Measurements from ENCODE around the gene HSF5. TPM values are rescaled to one million over a fixed set of nuclear protein-coding genes. Genes with fewer than 3 reads are reported as not detected.
"Not testable (repeated sequence)": the region's sequence is repeated elsewhere in the genome, so short reads cannot be mapped to it uniquely, and the experiment has no call there.

The HSF5 gene
- total RNA-seq, 1 donor from 2014 or later, result 5.5 TPM

DNA sequence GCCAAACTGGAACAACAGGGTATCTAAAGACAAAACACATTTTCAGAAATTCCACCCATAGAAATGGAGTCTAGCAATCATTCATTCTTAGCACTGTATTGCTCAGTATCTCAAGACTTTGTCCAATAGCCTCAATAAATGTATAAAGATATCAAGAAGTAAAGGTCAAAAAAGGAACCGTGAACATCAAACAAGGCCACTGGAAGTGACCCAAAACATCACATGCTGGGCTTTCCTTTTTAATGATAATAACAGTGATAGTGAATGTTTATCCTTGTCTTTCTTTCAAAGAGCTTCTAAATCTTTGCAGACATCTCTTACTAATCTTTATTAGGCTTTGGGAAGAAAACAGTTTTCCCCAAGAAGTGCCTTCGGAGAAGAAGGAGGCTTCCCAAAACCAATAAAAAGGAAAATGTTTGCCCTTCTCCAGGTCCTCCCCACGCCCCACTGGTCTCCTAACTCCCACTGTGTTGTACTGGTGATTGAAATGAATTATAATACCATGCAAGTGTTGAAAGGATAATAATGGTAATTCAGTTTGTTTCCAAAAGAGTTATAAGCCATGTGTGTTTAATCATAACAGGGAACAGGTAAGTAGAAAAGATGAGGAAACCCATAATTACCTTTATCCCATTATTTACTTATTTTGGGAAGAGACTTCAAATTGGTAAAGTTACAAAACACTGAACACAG lies 89.5 kb downstream of the HSF5 start:
- no peaks in the 10 kb centered on the region for H3K27me3 Mint-ChIP-seq
- CTCF ChIA-PET, result no interaction called here
- no peaks in the 10 kb centered on the region for H3K9me3 Mint-ChIP-seq
- H3K4me1 Mint-ChIP-seq, result no peaks in the 10 kb centered on the region
- TF ChIP-seq CTCF (IDR thresholded peaks at IDR 0.05), result no peak
- H3K27ac Mint-ChIP-seq, result no peak overlapping the region
- intact Hi-C loops (cut with micrococcal nuclease), result no loop called here
- ATAC-seq (ENCODE audit: low read depth), result no peak
- H3K36me3 Mint-ChIP-seq (ENCODE audit: low read depth), result no peaks in the 10 kb centered on the region
- no peak overlapping the region for H3K4me3 Mint-ChIP-seq
- DNase-seq, result no peak
- POLR2A ChIA-PET, result no interaction called here

DNA sequence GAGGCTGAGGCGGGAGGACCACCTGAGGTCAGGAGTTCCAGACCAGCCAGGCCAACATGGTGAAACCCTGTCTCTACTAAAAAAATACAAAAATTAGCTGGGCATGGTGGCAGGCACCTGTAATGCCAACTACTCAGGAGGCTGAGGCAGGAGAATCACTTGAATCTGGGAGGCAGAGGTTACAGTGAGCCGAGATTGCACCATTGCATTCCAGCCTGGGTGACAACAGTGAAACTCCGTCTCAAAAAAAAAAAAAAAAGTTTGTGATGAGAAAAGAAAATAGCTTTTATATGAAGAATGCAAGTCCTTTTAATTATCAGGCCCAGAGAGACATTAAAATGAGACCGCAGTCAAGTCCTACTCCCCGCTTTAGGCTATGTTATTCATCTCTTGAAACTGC lies 90.8 kb downstream of the HSF5 start:
- H3K36me3 Mint-ChIP-seq (ENCODE audit: low read depth); H3K27ac Mint-ChIP-seq; H3K4me1 Mint-ChIP-seq; DNase-seq; ATAC-seq (ENCODE audit: low read depth); H3K4me3 Mint-ChIP-seq; intact Hi-C loops (cut with micrococcal nuclease); H3K27me3 Mint-ChIP-seq; H3K9me3 Mint-ChIP-seq; CTCF ChIA-PET: not testable (repeated sequence)
- POLR2A ChIA-PET, result interaction anchor here (0.6 kb wide), 1 partner anchor 55 kb away, joined by 3 read pairs; no protein-coding TSS in a partner anchor

- TF ChIP-seq CTCF (IDR thresholded peaks at IDR 0.05), result no peak
- H3K27ac Mint-ChIP-seq, result no peak overlapping the region
- no peak for ATAC-seq (ENCODE audit: low read depth)
- no peak for DNase-seq
- no peaks in the 10 kb centered on the region for H3K36me3 Mint-ChIP-seq (ENCODE audit: low read depth)
- no peaks in the 10 kb centered on the region for H3K4me1 Mint-ChIP-seq
- H3K27me3 Mint-ChIP-seq, result no peaks in the 10 kb centered on the region
- H3K4me3 Mint-ChIP-seq, result no peak overlapping the region
- ChIA-PET POLR2A (interaction anchor here (0.6 to 0.7 kb wide), 2 partner anchors 52 to 106 kb away, joined by 3 read pairs; no protein-coding TSS in a partner anchor), CTCF (no interaction called here)
- H3K9me3 Mint-ChIP-seq, result no peaks in the 10 kb centered on the region
- intact Hi-C loops (cut with micrococcal nuclease), result no loop called here
Measured at GRCh38 chr17:58396173-58396572, 92.0 kb downstream of the HSF5 start.

GRCh38 chr17:58394534-58395223 lies 93.5 kb downstream of the HSF5 start:
- DNase-seq (no peak), ATAC-seq (ENCODE audit: low read depth) (no peak)
- ChIA-PET POLR2A (no interaction called here), CTCF (interaction anchor here (1.0 kb wide), 1 partner anchor 13 kb away, joined by 3 read pairs; no protein-coding TSS in a partner anchor)
- no peaks in the 10 kb centered on the region for H3K9me3 Mint-ChIP-seq
- no peak for TF ChIP-seq CTCF (IDR thresholded peaks at IDR 0.05)
- no peaks in the 10 kb centered on the region for H3K27me3 Mint-ChIP-seq
- no peak overlapping the region for H3K4me3 Mint-ChIP-seq
- no peaks in the 10 kb centered on the region for H3K36me3 Mint-ChIP-seq (ENCODE audit: low read depth)
- no peaks in the 10 kb centered on the region for H3K4me1 Mint-ChIP-seq
- intact Hi-C loops (cut with micrococcal nuclease), result loop anchor here (1.0 kb wide), 1 partner anchor 18 kb away; no protein-coding TSS in a partner anchor
- no peak overlapping the region for H3K27ac Mint-ChIP-seq

DNA sequence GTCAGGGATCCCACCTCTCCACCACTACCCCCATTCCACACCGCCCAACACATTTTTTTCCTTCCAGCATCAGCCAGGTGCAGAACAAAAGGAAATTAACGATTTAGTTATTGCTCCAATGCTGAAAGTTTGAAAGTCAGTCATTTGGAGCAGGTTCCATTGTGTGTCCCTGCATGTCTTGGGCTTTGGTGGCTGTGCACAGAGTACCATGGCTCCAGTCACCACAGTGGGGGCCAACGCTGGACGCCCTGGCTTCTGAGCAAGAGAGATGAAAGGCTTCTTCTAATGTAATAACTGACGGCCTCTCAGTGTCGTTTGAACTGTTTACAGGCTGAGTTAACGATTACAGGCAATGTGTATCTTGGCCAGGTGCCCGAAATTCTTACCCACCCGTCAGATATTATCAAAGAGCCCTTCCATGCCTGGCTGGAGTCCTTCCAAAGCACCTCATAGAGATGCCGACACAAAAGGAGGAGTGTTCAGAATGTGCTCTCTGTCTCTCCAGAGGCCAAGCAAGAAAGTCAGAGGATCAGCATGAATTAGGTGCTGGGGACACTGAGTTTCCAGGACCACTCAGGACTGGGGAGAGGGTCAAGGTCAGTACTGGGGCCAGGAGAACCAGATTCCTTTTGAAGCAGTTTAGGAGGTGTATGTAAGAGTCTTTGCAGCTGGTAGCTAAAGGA lies 96.8 kb downstream of the HSF5 start:
- Mint-ChIP-seq H3K4me1 (no peaks in the 10 kb centered on the region), H3K27ac (no peak overlapping the region), H3K4me3 (no peak overlapping the region), H3K9me3 (no peaks in the 10 kb centered on the region), H3K36me3 (ENCODE audit: low read depth) (no peaks in the 10 kb centered on the region), H3K27me3 (no peaks in the 10 kb centered on the region)
- intact Hi-C loops (cut with micrococcal nuclease), result no loop called here
- DNase-seq (no peak), ATAC-seq (ENCODE audit: low read depth) (no peak)
- CTCF ChIA-PET, result no interaction called here
- no peak for TF ChIP-seq CTCF (IDR thresholded peaks at IDR 0.05)
- POLR2A ChIA-PET, result interaction anchor here (0.6 kb wide), 2 partner anchors 10 to 54 kb away, joined by 4 read pairs; no protein-coding TSS in a partner anchor
